Neural progenitor cell (in vitro differentiated cells): ENCODE results near the gene SERPINE1. TPM values are rescaled to one million over a fixed set of nuclear protein-coding genes. Genes with fewer than 3 reads are reported as not detected.

ENCODE experiments used
- DNase-seq: peaks from one replicate; pipeline ENCODE4 v3.0.0-alpha.2; 2016; ENCODE audit warnings: low spot score
- H2AFZ ChIP-seq: fragments of 200-600 bp; sonication (generic); replicated peaks from 2 replicates; pipeline ENCODE4 v1.6.1; 2016; ENCODE audit warnings: antibody characterized with exemption
- H3F3A ChIP-seq: fragments of 200-600 bp; sonication (generic); 2 replicates; pipeline ENCODE4 v1.6.1; 2016; ENCODE audit warnings: antibody characterized with exemption, low read depth
- H3K27ac ChIP-seq: fragments of 200-600 bp; sonication (generic); 2 replicates; pipeline ENCODE4 v1.5.1; 2016; ENCODE audit warnings: mild to moderate bottlenecking
- H3K27me3 ChIP-seq: fragments of 200-600 bp; sonication (generic); 2 replicates; pipeline ENCODE4 v1.6.1; 2016; ENCODE audit warnings: mild to moderate bottlenecking, moderate library complexity
- H3K36me3 ChIP-seq: fragments of 200-600 bp; sonication (generic); 2 replicates; pipeline ENCODE4 v1.5.1; 2016
- H3K4me1 ChIP-seq: fragments of 200-600 bp; sonication (generic); 2 replicates; pipeline ENCODE4 v1.6.1; 2016; ENCODE audit warnings: mixed run types
- H3K4me2 ChIP-seq: fragments of 200-600 bp; sonication (generic); 2 replicates; pipeline ENCODE4 v1.6.1; 2016
- H3K4me3 ChIP-seq: fragments of 200-600 bp; sonication (generic); 2 replicates; pipeline ENCODE4 v1.5.1; 2016
- H3K79me2 ChIP-seq: fragments of 200-600 bp; sonication (generic); 2 replicates; pipeline ENCODE4 v1.6.1; 2016; ENCODE audit warnings: low read depth
- H3K9ac ChIP-seq: fragments of 200-600 bp; sonication (generic); 2 replicates; pipeline ENCODE4 v1.6.1; 2016
- H3K9me3 ChIP-seq: fragments of 200-600 bp; sonication (generic); 2 replicates; pipeline ENCODE4 v1.5.1; 2016; ENCODE audit warnings: low read depth
- H4K20me1 ChIP-seq: fragments of 200-600 bp; sonication (generic); 2 replicates; pipeline ENCODE4 v1.6.1; 2016; ENCODE audit warnings: low read depth
- H3K27ac Mint-ChIP-seq: 3 replicates; pipeline ENCODE4 v1.8.0; 2021; ENCODE audit warnings: mixed read lengths
- H3K27me3 Mint-ChIP-seq: 2 replicates; pipeline ENCODE4 v1.8.0; 2022; ENCODE audit warnings: low read depth, mild to moderate bottlenecking, inconsistent platforms, moderate library complexity, mixed read lengths; ENCODE audit not compliant: insufficient read depth
- H3K36me3 Mint-ChIP-seq: 3 replicates; pipeline ENCODE4 v1.8.0; 2021; ENCODE audit warnings: mixed read lengths
- H3K4me1 Mint-ChIP-seq: 3 replicates; pipeline ENCODE4 v1.8.0; 2021; ENCODE audit warnings: mixed read lengths
- H3K4me3 Mint-ChIP-seq: 3 replicates; pipeline ENCODE4 v1.8.0; 2021; ENCODE audit warnings: mild to moderate bottlenecking, moderate library complexity, mixed read lengths
- H3K9me3 Mint-ChIP-seq: 3 replicates; pipeline ENCODE4 v1.8.0; 2020; ENCODE audit warnings: mixed read lengths
- CTCF ChIP-seq: fragments of 200-600 bp; sonication (generic); IDR thresholded peaks from 2 replicates; pipeline ENCODE4 v1.5.1; 2017; ENCODE audit warnings: antibody characterized with exemption, mild to moderate bottlenecking
- EZH2 ChIP-seq: fragments of 200-600 bp; sonication (generic); IDR thresholded peaks from 2 replicates; pipeline ENCODE4 v1.6.1; 2017; ENCODE audit warnings: antibody characterized with exemption, mild to moderate bottlenecking, moderate library complexity
- EZH2phosphoT487 ChIP-seq: fragments of 200-600 bp; sonication (generic); IDR thresholded peaks from 2 replicates; pipeline ENCODE4 v1.6.1; 2017; ENCODE audit warnings: antibody characterized with exemption
- total RNA-seq: library from RNA; depleted of rRNA; stranded (reverse); fragments of >200 nt; gene quantifications from 2 replicates; pipeline ENCODE4 v1.2.3, GENCODE V29; 2015; ENCODE audit warnings: low replicate concordance

Gene SERPINE1
- total RNA-seq, 1 donor from 2014 or later, result not detected

GRCh38 chr7:101114492-101114891 is 12.4 kb upstream of the SERPINE1 start:
- Mint-ChIP-seq H3K4me1 (peaks cover under 1% of the 10 kb centered on the region), H3K36me3 (no peaks in the 10 kb centered on the region), H3K4me3 (no peak overlapping the region), H3K9me3 (no peaks in the 10 kb centered on the region), H3K27ac (peak overlapping the region; percentile 78), H3K27me3 (peaks cover 6% of the 10 kb centered on the region)
- H3K4me2 ChIP-seq, result no peak overlapping the region
- TF ChIP-seq EZH2phosphoT487, result no peak
- no peak for TF ChIP-seq CTCF
- no peak for TF ChIP-seq EZH2
- H3K9me3 ChIP-seq, result no peaks in the 10 kb centered on the region
- no peak overlapping the region for H3K4me3 ChIP-seq
- H3K36me3 ChIP-seq, result no peaks in the 10 kb centered on the region
- no peaks in the 10 kb centered on the region for H3K79me2 ChIP-seq
- no peaks in the 10 kb centered on the region for H3K27me3 ChIP-seq
- no peaks in the 10 kb centered on the region for H3K4me1 ChIP-seq
- no peak overlapping the region for H2AFZ ChIP-seq
- H3K27ac ChIP-seq, result no peak overlapping the region
- H3K9ac ChIP-seq, result no peak overlapping the region
- no peaks in the 10 kb centered on the region for H3F3A ChIP-seq
- no peaks in the 10 kb centered on the region for H4K20me1 ChIP-seq
- no peak for DNase-seq

- H3K9me3 ChIP-seq, result no peaks in the 10 kb centered on the region
- H3K4me2 ChIP-seq, result no peak overlapping the region
- no peak overlapping the region for H3K27ac ChIP-seq
- H2AFZ ChIP-seq, result no peak overlapping the region
- no peak for DNase-seq
- no peaks in the 10 kb centered on the region for H3K79me2 ChIP-seq
- Mint-ChIP-seq H3K36me3 (no peaks in the 10 kb centered on the region), H3K9me3 (no peaks in the 10 kb centered on the region), H3K4me1 (peaks cover 6% of the 10 kb centered on the region), H3K4me3 (no peak overlapping the region), H3K27ac (peak overlapping the region; percentile 50), H3K27me3 (peaks cover 7% of the 10 kb centered on the region)
- TF ChIP-seq CTCF, result no peak
- no peak for TF ChIP-seq EZH2phosphoT487
- TF ChIP-seq EZH2, result no peak
- no peak overlapping the region for H3K9ac ChIP-seq
- H4K20me1 ChIP-seq, result no peaks in the 10 kb centered on the region
- H3F3A ChIP-seq, result peaks cover 3% of the 10 kb centered on the region
- H3K4me1 ChIP-seq, result no peaks in the 10 kb centered on the region
- H3K27me3 ChIP-seq, result no peaks in the 10 kb centered on the region
- H3K4me3 ChIP-seq, result no peak overlapping the region
- no peaks in the 10 kb centered on the region for H3K36me3 ChIP-seq
These were observed 11.7 kb upstream of the SERPINE1 start for GRCh38 chr7:101115215-101115614.

- Histone ChIP-seq H3K79me2 (no peaks in the 10 kb centered on the region), H3K27ac (no peak overlapping the region), H3F3A (peaks cover 5% of the 10 kb centered on the region), H4K20me1 (no peaks in the 10 kb centered on the region), H3K4me2 (no peak overlapping the region), H3K4me1 (peaks cover 3% of the 10 kb centered on the region), H3K27me3 (no peaks in the 10 kb centered on the region), H3K36me3 (no peaks in the 10 kb centered on the region), H2AFZ (no peak overlapping the region), H3K9ac (no peak overlapping the region), H3K9me3 (no peaks in the 10 kb centered on the region), H3K4me3 (no peak overlapping the region)
- peaks cover 10% of the 10 kb centered on the region for H3K4me1 Mint-ChIP-seq
- no peak for TF ChIP-seq CTCF
- no peak for TF ChIP-seq EZH2phosphoT487
- TF ChIP-seq EZH2, result no peak
- peaks cover 6% of the 10 kb centered on the region for H3K27me3 Mint-ChIP-seq
- no peak overlapping the region for H3K27ac Mint-ChIP-seq
- H3K9me3 Mint-ChIP-seq, result no peaks in the 10 kb centered on the region
- H3K4me3 Mint-ChIP-seq, result no peak overlapping the region
- no peak for DNase-seq
- no peaks in the 10 kb centered on the region for H3K36me3 Mint-ChIP-seq
These were observed 10.0 kb upstream of the SERPINE1 start for GRCh38 chr7:101116898-101117297.
